ENCODE measurements around the gene TNNC1.

Gene TNNC1

DNA sequence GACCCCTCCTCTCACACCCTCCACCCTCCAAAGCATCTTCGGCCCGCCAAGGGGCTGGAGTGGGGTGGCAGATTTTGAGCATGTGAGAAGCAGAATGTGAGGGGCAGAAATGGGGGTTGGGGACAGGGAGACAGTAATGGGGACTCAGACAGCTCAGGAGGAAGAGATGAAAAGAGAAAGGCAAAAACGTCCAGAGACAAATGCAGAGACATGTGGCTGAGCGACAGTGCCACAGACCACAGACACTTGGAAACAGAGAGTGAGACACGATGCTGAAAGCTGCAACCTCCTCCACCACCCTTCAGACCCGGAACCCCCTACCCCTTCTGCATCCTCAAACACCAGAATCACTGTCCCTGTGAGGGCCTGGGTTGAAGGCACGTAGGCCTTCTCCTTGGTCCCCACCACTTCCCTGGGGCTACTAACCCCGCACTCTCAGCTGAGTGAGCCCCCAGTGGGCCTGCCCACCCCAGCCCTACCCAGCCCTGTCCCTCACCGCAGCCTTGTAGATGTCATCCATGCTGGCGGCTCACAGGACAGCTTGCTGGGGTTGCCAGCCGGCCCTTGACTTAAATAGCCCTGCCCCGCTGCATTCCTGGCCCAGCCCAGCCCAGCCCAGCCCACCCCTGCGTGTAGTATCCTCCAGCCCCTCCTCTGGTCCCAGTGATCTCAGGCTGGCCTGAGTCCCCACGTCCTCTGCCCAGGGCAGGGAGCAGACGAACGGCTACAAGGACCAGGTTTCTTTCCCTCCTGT, at the start of gene TNNC1:
Gene TNNC1, minus strand, starts transcription at position 546 of the 754 bp plus-strand sequence. Its CDS starts 26 bp downstream, at position 520.
- Mint-ChIP-seq H3K36me3 (no peaks in the 10 kb centered on the region), H3K4me1 (peaks cover 32% of the 10 kb centered on the region), H3K27ac (peak within 1 kb of the TSS; percentile 96), H3K9me3 (no peaks in the 10 kb centered on the region), H3K27me3 (no peaks in the 10 kb centered on the region), H3K4me3 (peak within 1 kb of the TSS; percentile 94)
- ATAC-seq (ENCODE audit: low read depth) (no peak), DNase-seq (ENCODE audit: low spot score in 2 of 2) (no peak)

DNA sequence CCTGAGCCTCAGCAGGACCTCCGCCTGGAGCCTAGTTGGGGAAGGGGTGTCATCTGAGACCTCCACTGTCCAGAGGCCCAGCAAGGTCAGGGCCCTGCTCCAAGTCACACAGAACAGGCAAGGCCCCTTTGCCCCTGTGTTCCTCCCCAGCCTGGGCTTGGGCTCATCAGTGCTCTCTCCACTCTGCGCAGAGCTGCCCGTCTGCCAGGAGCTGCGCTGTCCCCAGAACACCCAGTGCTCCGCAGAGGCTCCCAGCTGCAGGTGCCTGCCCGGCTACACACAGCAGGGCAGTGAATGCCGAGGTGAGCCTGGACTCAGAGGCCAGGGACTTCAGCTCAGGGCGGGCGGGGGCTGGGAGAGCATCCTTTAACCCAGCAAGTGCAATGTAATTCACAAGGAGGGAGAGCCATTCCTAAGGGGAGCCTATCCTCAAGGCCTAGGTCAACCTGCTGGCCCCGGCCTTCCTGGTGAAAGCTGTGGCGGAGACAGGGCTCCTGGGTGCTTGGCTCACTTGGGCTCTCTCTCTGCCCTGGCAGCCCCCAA, 49.0 kb upstream of the TNNC1 start:
- Mint-ChIP-seq H3K36me3 (no peaks in the 10 kb centered on the region), H3K4me1 (peaks cover 14% of the 10 kb centered on the region), H3K27ac (no peak overlapping the region), H3K4me3 (no peak overlapping the region), H3K9me3 (no peaks in the 10 kb centered on the region), H3K27me3 (peaks cover 2% of the 10 kb centered on the region)
- ATAC-seq (ENCODE audit: low read depth) (no peak), DNase-seq (ENCODE audit: low spot score in 2 of 2) (no peak)

DNA sequence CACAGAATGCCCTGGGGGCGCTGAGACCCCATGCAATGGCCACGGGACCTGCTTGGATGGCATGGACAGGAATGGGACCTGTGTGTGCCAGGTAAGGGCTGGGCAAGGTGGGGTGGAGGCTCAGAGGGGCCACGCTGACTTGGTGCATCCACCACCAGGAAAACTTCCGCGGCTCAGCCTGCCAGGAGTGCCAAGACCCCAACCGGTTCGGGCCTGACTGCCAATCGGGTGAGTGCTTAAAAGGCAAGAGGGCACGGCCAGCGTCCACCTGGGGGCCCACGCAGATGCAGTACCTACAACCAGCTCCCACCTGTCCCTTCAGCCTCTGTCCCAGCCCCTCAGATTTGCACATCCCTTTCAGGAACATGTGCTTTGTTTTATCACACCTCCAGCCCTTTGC, 48.2 kb upstream of the TNNC1 start:
- no peaks in the 10 kb centered on the region for H3K36me3 Mint-ChIP-seq
- no peak overlapping the region for H3K4me3 Mint-ChIP-seq
- H3K9me3 Mint-ChIP-seq, result no peaks in the 10 kb centered on the region
- H3K27me3 Mint-ChIP-seq, result no peaks in the 10 kb centered on the region
- no peak overlapping the region for H3K27ac Mint-ChIP-seq
- no peak for ATAC-seq (ENCODE audit: low read depth)
- DNase-seq (ENCODE audit: low spot score in 2 of 2), result no peak
- peaks cover 12% of the 10 kb centered on the region for H3K4me1 Mint-ChIP-seq

DNA sequence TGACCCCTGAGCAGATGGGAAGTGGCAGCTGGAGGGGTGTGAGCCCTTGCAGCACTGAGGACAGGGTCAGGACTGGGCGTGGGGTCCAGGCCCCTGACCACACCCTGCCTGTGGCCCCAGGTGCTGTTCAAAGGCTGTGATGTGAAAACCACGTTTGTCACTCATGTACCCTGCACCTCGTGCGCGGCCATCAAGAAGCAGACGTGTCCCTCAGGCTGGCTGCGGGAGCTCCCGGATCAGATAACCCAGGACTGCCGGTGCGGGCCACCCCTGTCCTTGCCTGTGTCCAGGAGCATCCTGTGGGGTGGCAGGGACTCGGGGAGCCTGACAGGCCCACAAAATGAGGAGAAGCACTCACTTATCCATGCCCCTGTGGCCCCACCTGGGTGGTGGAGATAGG, 47.2 kb upstream of the TNNC1 start:
- Mint-ChIP-seq H3K9me3 (no peaks in the 10 kb centered on the region), H3K4me1 (peaks cover 12% of the 10 kb centered on the region), H3K27me3 (no peaks in the 10 kb centered on the region), H3K4me3 (no peak overlapping the region), H3K36me3 (no peaks in the 10 kb centered on the region), H3K27ac (no peak overlapping the region)
- DNase-seq (ENCODE audit: low spot score in 2 of 2) (no peak), ATAC-seq (ENCODE audit: low read depth) (no peak)

DNA sequence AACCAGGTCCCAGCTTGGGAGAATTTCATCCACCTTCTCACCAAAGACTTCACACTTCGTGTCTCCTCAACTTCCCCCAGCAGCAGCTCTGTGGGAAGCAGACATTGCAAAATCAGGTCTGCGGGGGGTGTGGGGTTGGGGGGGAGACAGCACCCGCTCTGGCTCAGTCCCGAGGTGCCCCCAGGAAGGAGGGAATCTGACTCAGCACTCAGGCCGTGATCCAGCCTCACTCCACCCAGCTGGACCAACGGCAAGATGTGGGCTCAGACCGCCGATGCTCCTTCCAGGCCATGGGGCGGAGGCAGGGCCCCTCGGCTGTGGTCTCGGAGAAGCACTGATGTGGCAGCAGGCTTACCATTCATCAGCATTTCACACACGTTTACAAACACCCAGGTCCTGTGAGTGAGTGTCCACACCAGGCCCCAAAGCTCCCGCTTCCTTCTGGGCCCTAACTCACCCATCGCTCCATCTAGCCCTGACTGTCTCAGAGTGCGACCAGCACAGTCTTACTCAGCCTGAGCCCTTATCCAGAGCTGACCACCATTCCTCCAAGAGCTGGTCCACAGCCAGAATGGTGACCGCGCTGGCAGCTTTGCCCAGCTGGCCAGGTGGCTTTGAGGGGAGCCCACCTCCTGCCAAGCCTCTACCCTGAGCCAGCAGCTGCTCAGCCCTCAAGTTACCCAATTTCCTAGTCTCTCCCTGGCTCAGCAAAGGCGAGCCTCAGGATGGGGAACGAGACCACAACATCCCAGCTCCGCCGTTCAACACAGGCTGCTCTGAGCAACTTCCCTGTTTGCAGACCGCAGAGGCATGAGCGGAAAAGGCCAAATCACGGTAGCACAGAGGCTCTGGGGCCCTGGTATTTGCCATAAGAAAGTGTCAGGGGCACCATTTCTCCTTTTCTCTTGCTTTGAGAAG, 44.6 kb upstream of the TNNC1 start:
- H3K4me3 Mint-ChIP-seq, result peak overlapping the region; percentile 34
- H3K36me3 Mint-ChIP-seq, result no peaks in the 10 kb centered on the region
- H3K4me1 Mint-ChIP-seq, result peaks cover 16% of the 10 kb centered on the region
- no peak overlapping the region for H3K27ac Mint-ChIP-seq
- no peaks in the 10 kb centered on the region for H3K27me3 Mint-ChIP-seq
- DNase-seq (ENCODE audit: low spot score in 2 of 2) (peak in 1 of 2 donors; percentile 16), ATAC-seq (ENCODE audit: low read depth) (peak; percentile 89)
- no peaks in the 10 kb centered on the region for H3K9me3 Mint-ChIP-seq

DNA sequence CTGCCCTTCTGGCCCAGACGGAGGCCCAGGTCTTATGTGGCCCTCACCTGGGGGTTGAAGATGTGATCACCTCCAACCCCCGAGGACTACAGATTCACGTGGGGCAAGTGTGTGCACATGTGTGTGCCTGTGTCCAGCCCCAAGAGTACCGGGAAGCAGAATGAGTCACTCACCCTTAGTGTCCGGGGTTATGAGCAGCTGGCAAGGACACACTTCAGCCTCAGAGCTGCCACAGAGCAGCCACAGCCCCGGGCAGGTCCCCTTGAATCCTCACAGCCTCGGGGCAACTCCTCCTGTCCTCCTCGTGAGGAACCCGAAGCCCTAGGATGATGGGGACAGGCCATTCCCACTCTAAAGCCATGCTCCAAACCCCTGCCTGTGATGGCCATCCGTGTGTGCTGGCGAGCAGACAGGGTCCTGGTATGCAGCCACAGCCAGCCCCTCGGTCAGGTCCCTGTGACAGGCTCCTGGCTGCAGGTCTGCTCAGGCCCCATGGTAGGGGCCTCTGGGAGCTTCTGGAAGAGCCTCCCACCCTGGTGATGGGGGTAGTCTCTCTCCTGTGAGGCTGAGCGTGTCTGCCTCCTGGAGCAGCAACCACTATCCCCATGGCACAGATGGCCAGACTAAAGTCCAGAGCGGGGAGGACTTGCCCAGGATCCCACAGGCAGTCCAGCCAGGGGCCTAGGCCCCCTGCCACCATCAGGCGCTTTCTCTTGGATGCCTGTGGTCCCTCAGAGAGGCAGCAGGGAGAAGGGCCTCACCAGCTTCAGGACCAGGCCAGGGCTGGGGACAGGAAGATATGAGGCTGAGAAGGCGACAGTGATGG, 42.1 kb upstream of the TNNC1 start:
- DNase-seq (ENCODE audit: low spot score in 2 of 2) (no peak), ATAC-seq (ENCODE audit: low read depth) (no peak)
- Mint-ChIP-seq H3K27ac (no peak overlapping the region), H3K36me3 (peaks cover 5% of the 10 kb centered on the region), H3K9me3 (no peaks in the 10 kb centered on the region), H3K27me3 (no peaks in the 10 kb centered on the region), H3K4me3 (no peak overlapping the region), H3K4me1 (peaks cover 16% of the 10 kb centered on the region)

DNA sequence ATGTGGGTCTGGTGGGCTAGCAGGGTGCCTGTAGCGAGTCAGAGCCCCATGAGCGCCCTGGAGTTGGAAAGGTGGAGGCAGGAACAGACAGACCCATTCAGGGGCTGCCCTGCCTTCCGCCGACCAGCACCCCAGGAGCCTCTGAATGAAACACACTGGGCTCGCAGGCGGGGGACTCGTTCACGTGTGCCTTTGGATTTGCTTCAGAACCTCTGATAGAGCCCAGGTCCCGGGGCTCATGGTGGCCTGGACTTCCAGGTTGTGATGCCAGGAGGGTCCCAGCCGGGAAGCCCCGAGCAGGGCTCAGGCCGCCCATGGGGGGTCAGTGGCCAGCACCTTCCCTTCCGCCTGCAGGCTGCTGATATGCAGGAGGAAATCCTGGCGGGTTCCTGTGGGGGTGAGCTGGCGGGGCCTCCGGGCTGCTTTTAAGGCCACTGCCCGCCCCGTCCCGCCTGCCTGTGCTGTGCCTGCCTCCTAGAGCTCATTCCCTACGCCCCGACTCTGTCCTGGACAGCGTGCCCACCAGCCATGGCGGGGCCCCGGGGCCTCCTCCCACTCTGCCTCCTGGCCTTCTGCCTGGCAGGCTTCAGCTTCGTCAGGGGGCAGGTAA, 41.1 kb upstream of the TNNC1 start, which contains the start of gene STAB1:
Gene STAB1, plus strand, starts transcription at position 453 of the 610 bp plus-strand sequence. Its CDS starts 76 bp downstream, at position 529.
- Mint-ChIP-seq H3K4me1 (peaks cover 14% of the 10 kb centered on the region), H3K27me3 (no peaks in the 10 kb centered on the region), H3K4me3 (no peak within 1 kb of the TSS), H3K9me3 (no peaks in the 10 kb centered on the region), H3K36me3 (peaks cover 7% of the 10 kb centered on the region), H3K27ac (no peak within 1 kb of the TSS)
- no peak for DNase-seq (ENCODE audit: low spot score in 2 of 2)
- ATAC-seq (ENCODE audit: low read depth), result no peak

DNA sequence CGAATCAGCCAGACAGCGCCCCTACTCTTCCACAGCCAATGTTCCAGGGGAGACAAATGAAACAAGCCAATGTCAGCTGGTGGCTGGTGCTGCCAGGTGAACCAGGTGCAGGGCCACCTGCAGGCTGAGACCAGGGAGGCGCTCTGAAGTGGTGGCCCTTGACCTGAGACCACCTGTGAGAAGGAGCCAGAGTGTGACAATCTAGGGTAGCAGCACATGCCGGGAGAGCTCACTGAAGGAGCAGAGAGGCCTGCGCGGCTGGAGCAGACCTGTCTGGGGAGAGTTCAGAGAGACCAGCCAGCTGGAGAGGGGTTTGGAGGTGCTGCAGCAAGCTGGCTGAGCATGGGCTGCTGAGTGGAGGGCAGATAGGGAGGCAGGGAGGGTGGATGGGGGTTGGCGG, 40.6 kb upstream of the TNNC1 start:
- no peak overlapping the region for H3K4me3 Mint-ChIP-seq
- ATAC-seq (ENCODE audit: low read depth) (no peak), DNase-seq (ENCODE audit: low spot score in 2 of 2) (no peak)
- peaks cover 7% of the 10 kb centered on the region for H3K36me3 Mint-ChIP-seq
- no peak overlapping the region for H3K27ac Mint-ChIP-seq
- H3K4me1 Mint-ChIP-seq, result peaks cover 14% of the 10 kb centered on the region
- H3K9me3 Mint-ChIP-seq, result no peaks in the 10 kb centered on the region
- H3K27me3 Mint-ChIP-seq, result no peaks in the 10 kb centered on the region

DNA sequence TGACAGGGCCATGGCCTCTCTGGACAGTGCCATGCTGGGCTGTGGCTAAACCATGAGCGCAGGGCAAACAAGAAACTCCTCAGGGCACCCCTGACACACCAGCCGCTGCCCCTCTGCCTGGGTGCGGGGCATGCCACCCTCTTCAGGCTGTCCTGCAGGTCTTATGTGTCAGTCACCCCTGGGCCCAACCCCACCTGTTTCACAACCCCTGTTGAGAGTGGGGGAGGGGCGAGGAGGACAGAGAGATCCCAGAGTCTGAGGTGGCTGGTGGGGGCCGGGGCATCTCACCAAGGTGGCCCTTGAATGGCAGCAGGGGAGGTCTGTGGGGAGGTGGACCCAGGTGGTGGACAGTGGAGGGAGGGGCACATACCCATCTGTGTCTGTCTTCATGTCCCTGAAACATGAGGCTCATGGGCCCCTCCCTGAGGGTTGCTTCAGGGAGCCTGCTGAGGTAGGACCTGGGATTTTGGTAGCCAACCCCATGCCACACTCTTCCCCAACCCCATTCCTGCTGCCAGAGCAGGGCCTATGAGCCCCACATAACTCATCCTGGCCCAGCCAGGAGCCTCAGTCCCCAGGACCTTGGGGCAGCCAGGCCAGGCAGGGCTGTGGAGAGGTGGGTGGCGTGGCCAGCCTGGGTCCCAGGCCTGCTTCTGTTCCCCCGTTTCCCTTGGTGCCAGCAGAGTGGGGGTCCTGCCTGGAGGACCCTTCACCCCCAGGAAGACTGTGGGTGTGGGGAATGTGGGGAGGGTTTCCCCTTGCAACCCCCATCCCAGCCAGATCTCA, 39.6 kb upstream of the TNNC1 start:
- H3K36me3 Mint-ChIP-seq, result peaks cover 7% of the 10 kb centered on the region
- no peak overlapping the region for H3K27ac Mint-ChIP-seq
- H3K9me3 Mint-ChIP-seq, result no peaks in the 10 kb centered on the region
- H3K4me3 Mint-ChIP-seq, result no peak overlapping the region
- ATAC-seq (ENCODE audit: low read depth) (no peak), DNase-seq (ENCODE audit: low spot score in 2 of 2) (no peak)
- no peaks in the 10 kb centered on the region for H3K27me3 Mint-ChIP-seq
- peaks cover 4% of the 10 kb centered on the region for H3K4me1 Mint-ChIP-seq

DNA sequence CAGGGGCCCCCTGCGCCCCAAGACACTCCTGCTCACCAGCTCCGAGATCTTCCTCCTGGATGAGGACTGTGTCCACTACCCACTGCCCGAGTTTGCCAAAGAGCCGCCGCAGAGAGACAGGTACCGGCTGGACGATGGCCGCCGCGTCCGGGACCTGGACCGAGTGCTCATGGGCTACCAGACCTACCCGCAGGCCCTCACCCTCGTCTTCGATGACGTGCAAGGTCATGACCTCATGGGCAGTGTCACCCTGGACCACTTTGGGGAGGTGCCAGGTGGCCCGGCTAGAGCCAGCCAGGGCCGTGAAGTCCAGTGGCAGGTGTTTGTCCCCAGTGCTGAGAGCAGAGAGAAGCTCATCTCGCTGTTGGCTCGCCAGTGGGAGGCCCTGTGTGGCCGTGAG, 38.2 kb upstream of the TNNC1 start:
- H3K4me3 Mint-ChIP-seq, result no peak overlapping the region
- DNase-seq (ENCODE audit: low spot score in 2 of 2) (no peak), ATAC-seq (ENCODE audit: low read depth) (no peak)
- H3K9me3 Mint-ChIP-seq, result no peaks in the 10 kb centered on the region
- no peak overlapping the region for H3K27ac Mint-ChIP-seq
- peaks cover 13% of the 10 kb centered on the region for H3K36me3 Mint-ChIP-seq
- no peaks in the 10 kb centered on the region for H3K27me3 Mint-ChIP-seq
- H3K4me1 Mint-ChIP-seq, result peaks cover 4% of the 10 kb centered on the region

DNA sequence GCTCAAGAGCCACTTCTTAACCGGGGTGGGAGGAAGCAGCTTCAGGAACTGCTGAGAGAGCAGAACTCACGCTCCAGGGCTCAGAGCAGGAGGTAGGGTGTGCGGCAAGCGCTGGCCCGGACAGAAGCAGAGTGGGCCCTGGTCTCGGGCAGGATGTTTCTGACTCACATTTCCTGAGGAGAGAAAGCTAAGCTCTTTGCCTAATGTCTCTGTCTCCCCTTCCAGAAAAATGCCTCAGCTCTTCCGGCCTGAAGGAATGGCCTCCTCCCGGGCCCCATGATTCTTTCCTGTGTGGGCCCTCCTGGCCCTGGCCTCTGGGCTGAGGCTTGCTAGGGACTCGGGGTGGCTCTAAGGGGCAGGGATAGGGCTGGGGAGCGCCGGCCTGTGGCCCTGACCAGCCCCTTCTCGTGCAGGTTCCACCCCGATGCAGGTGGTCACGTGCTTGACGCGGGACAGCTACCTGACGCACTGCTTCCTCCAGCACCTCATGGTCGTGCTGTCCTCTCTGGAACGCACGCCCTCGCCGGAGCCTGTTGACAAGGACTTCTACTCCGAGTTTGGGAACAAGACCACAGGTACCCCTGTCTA, 37.2 kb upstream of the TNNC1 start:
- no peak for DNase-seq (ENCODE audit: low spot score in 2 of 2)
- Mint-ChIP-seq H3K4me1 (peaks cover 4% of the 10 kb centered on the region), H3K27me3 (no peaks in the 10 kb centered on the region), H3K4me3 (no peak overlapping the region), H3K27ac (no peak overlapping the region), H3K36me3 (peaks cover 16% of the 10 kb centered on the region), H3K9me3 (no peaks in the 10 kb centered on the region)
- no peak for ATAC-seq (ENCODE audit: low read depth)

DNA sequence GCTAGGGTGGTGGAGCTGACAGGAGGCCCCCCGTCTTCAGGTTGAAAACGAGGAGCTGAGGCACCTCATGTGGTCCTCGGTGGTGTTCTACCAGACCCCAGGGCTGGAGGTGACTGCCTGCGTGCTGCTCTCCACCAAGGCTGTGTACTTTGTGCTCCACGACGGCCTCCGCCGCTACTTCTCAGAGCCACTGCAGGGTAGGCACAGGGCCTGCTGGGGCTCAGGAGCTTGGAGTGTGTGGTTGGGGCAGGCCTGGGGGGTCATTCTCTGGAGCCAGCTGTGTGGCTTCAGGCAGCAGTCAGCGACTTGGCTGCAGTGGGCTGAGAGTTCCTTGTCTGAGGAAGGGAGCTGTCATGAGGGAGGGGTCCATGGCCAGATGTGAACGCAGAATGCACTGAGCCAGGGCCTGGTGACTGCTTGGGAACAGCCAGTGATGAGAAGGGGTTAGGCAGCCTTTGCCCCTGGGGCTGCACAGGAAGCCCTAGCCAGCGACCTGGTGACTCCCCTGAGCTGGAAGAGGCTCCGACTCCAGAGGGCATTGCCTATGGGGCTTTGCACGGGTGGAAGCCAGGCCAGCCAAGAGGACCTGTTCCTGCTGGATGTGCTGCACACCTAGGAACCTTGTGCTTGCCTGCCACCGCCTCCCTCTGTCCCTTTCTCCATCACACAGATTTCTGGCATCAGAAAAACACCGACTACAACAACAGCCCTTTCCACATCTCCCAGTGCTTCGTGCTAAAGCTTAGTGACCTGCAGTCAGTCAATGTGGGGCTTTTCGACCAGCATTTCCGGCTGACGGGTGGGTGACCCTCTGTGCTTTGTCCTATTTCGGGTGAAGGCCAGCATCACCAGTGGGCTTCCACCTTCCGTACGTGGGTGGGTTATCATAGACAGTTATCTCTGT, 36.4 kb upstream of the TNNC1 start:
- DNase-seq (ENCODE audit: low spot score in 2 of 2), result no peak
- H3K27ac Mint-ChIP-seq, result no peak overlapping the region
- H3K9me3 Mint-ChIP-seq, result no peaks in the 10 kb centered on the region
- H3K36me3 Mint-ChIP-seq, result peaks cover 18% of the 10 kb centered on the region
- no peaks in the 10 kb centered on the region for H3K27me3 Mint-ChIP-seq
- peaks cover 4% of the 10 kb centered on the region for H3K4me1 Mint-ChIP-seq
- ATAC-seq (ENCODE audit: low read depth), result no peak
- no peak overlapping the region for H3K4me3 Mint-ChIP-seq
